Measurements from ENCODE around the gene PTPRN2. TPM values are rescaled to one million over a fixed set of nuclear protein-coding genes. Genes with fewer than 3 reads are reported as not detected.

Gene PTPRN2
- total and polyA plus RNA-seq, 2 of the 8 experiments (the other 6 are each of a cell fraction or from before 2014, with no cell fraction given) = 2.6 to 4.5 TPM

DNA sequence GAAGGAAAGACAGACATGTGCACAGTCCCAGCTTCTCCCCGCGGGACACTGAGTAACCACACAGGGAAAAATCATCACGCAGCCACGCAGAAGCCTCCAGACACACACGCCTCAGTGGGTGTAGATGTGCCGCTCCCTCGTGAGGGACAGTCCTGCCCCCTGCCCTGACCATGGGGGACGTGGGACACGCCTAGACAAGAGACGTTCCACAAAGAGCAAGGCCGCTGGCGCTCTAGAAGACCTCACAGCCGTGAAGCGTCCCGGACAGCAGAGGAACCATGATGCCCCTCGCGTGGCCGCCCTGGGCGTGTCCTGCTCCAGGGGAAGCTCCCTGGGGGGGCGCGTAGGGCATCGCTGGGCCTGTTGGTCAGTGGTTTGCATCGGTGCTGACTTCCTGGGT lies 1040.0 kb downstream of the PTPRN2 start:
- Histone ChIP-seq H4K91ac (replicated peaks; ENCODE audit: insufficient read length, low read length) (no peak overlapping the region), H3K18ac (ENCODE audit: extremely low read depth, low read length) (no peak overlapping the region), H4K8ac (ENCODE audit: extremely low read depth, insufficient read depth, low read length) (peak overlapping the region; percentile 68; the same call in 1 of the 2 replicates), H3K23ac (ENCODE audit: insufficient read length) (no peak overlapping the region), H3K36me3 (ENCODE audit: control insufficient read depth in 2 of 4, insufficient read depth in 4 of 4, low read length in 3 of 4) (no peaks in the 10 kb centered on the region), H2BK5ac (ENCODE audit: low read depth, low read length) (no peak overlapping the region), H4K5ac (ENCODE audit: insufficient read length, low read depth, low read length) (no peak overlapping the region), H3K4ac (replicated peaks; ENCODE audit: insufficient read length, low read depth, low read length) (no peak overlapping the region), H3K27ac (ENCODE audit: low read depth, low read length) (no peak overlapping the region), H2BK15ac (ENCODE audit: low read length) (no peak overlapping the region), H3K27me3 (replicated peaks in 1 of 4; ENCODE audit: control insufficient read depth in 3 of 4, extremely low read depth in 1 of 4, insufficient read depth in 3 of 4, low read length in 3 of 4) (no peaks in the 10 kb centered on the region; a peak in 1 of 7 replicates), H2AK5ac (ENCODE audit: low read depth, low read length) (no peak overlapping the region), H3K4me2 (ENCODE audit: insufficient read depth in 1 of 2, low read depth in 2 of 2, low read length in 2 of 2) (no peak overlapping the region), H3K23me2 (ENCODE audit: low read depth, low read length) (peaks cover 9% of the 10 kb centered on the region; the same call in 1 of the 2 replicates), H2BK20ac (ENCODE audit: low read length) (no peak overlapping the region), H4K20me1 (replicated peaks in 1 of 2; ENCODE audit: control insufficient read depth in 1 of 2, insufficient read depth in 2 of 2, low read length in 2 of 2) (peaks cover 0 to 7% of the 10 kb centered on the region in 2 experiments), H2AFZ (ENCODE audit: low read length) (no peak overlapping the region), H3K9me3 (ENCODE audit: insufficient read depth in 2 of 2, low read depth in 1 of 2, low read length in 1 of 2) (no peaks in the 10 kb centered on the region), H3K79me2 (ENCODE audit: control insufficient read depth in 1 of 2, insufficient read depth in 2 of 2, low read length in 2 of 2) (no peaks in the 10 kb centered on the region), H3K14ac (ENCODE audit: insufficient read length) (no peak overlapping the region), H3K79me1 (ENCODE audit: low read depth, low read length) (peaks cover 2% of the 10 kb centered on the region; the same call in 1 of the 2 replicates), H3K4me1 (replicated peaks in 1 of 4; ENCODE audit: control insufficient read depth in 3 of 4, insufficient read depth in 4 of 4, low read length in 3 of 4) (no peaks in the 10 kb centered on the region), H2BK120ac (replicated peaks; ENCODE audit: low read depth, low read length) (no peak overlapping the region), H2BK12ac (ENCODE audit: low read depth, low read length) (0 out of 2 replicates have a peak overlapping the region, but pooled peaks have one; percentile 39), H3K9ac (replicated peaks in 1 of 4; ENCODE audit: extremely low read depth in 1 of 4, low read depth in 3 of 4, low read length in 3 of 4) (no peak overlapping the region), H3K56ac (replicated peaks; ENCODE audit: insufficient read length, low read depth, low read length) (no peak overlapping the region), H3K4me3 (ENCODE audit: extremely low read depth in 1 of 4, insufficient read depth in 2 of 4, low read depth in 3 of 4, low read length in 4 of 4) (no peak overlapping the region)
- DNase-seq (ENCODE audit: low read depth in 1 of 2, low spot score in 2 of 2) (no peak), FAIRE-seq (no peak)
- 86% methylated on average over 23 of the region's 23 CpGs; no CpG with 5 or more reads in 1 of the 2 experiments for WGBS, 2 experiments (ENCODE audit: extremely low coverage in 1 of 2, insufficient coverage in 1 of 2, insufficient read length in 1 of 2, insufficient replicate concordance in 2 of 2, low coverage in 1 of 2, low lambda C conversion rate in 2 of 2, missing lambda C conversion rate in 1 of 2)
- POLR2A ChIA-PET (ENCODE audit: partially characterized antibody) = no interaction called here
- CTCF ChIA-PET (ENCODE audit: partially characterized antibody) = interaction anchor here (1.0 kb wide), 1 partner anchor 73 kb away, joined by 3 read pairs; no protein-coding TSS in a partner anchor
- TF ChIP-seq SAP30 (IDR thresholded peaks at IDR 0.05; ENCODE audit: insufficient read depth, insufficient replicate concordance, low read length) (no peak), SRF (IDR thresholded peaks at IDR 0.05; ENCODE audit: low read depth, low read length) (no peak), TAF7 (optimal IDR thresholded peaks at IDR 0.05; ENCODE audit: borderline replicate concordance, low read depth, low read length) (no peak), GABPA (IDR thresholded peaks at IDR 0.05; ENCODE audit: borderline replicate concordance, insufficient read depth, low read length) (no peak), JUND (IDR thresholded peaks at IDR 0.05; ENCODE audit: low read length) (no peak), SP2 (IDR thresholded peaks at IDR 0.05; ENCODE audit: low read length) (no peak), JUN (IDR thresholded peaks at IDR 0.05; ENCODE audit: low read depth, low read length) (no peak), PHF8 (conservative IDR thresholded peaks at IDR 0.05; ENCODE audit: low read depth, low read length) (no peak)
- TF ChIP-seq, protein P1, sequence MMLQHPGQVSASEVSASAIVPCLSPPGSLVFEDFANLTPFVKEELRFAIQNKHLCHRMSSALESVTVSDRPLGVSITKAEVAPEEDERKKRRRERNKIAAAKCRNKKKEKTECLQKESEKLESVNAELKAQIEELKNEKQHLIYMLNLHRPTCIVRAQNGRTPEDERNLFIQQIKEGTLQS (IDR thresholded peaks at IDR 0.05; ENCODE audit: insufficient read depth, low read depth, low read length) = no peak

Measured in H1 (cell line).